GM13976 (cell line): Measurements from ENCODE around the gene TSPAN9.
A peak's percentile ranks its signal among the peaks of the same experiment; 100 is the strongest.

ENCODE experiments used
- DNase-seq: peaks from one replicate; pipeline ENCODE4 v3.0.0; 2012; ENCODE audit warnings: low spot score
- CTCF ChIP-seq: IDR thresholded peaks from 2 replicates; pipeline ENCODE4 v1.5.1; 2012; ENCODE audit warnings: borderline replicate concordance, mild to moderate bottlenecking; ENCODE audit not compliant: insufficient read depth; ENCODE audit errors: extremely low read depth, missing control alignments, control extremely low read depth
- in situ Hi-C: fragments of 300-500 bp; cut with MboI; formaldehyde crosslinking; loops from one replicate; pipeline ENCODE4 v1.12.0; 2022; ENCODE audit warnings: low sequenced_read_pairs, mixed read lengths, inconsistent platforms; ENCODE audit not compliant: unreplicated experiment

The TSPAN9 gene

GRCh38 chr12:3034067-3034750 lies 43.0 kb upstream of the TSPAN9 start:
- TF ChIP-seq CTCF = peak; percentile 49
- in situ Hi-C loops = loop anchor here (25.0 kb wide), 1 partner anchor 172 kb away; the partner anchor contains the start of gene TEX52
- peak; percentile 84 for DNase-seq

DNA sequence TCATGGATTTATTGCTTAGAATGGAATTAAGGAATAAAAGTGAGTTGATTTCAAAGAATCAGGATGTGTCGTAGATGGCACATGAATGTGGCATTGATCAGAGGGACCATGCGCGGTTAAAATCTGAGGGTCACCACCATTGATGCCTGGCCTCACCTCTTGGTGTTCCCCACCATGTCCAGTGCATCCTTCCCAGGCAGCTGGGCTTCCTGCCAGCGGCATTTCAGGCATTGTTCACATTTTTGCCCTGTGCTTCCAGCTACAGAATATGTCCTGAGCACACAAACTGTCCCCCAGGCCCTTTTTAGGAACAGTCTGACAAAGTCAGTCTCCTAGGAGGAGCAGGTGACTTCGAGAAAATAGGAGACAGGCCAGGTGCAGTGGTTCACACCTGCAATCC lies 42.0 kb upstream of the TSPAN9 start:
- no peak for TF ChIP-seq CTCF
- DNase-seq = no peak
- in situ Hi-C loops = loop anchor here (25.0 kb wide), 1 partner anchor 173 kb away; the partner anchor contains the start of gene TEX52

DNA sequence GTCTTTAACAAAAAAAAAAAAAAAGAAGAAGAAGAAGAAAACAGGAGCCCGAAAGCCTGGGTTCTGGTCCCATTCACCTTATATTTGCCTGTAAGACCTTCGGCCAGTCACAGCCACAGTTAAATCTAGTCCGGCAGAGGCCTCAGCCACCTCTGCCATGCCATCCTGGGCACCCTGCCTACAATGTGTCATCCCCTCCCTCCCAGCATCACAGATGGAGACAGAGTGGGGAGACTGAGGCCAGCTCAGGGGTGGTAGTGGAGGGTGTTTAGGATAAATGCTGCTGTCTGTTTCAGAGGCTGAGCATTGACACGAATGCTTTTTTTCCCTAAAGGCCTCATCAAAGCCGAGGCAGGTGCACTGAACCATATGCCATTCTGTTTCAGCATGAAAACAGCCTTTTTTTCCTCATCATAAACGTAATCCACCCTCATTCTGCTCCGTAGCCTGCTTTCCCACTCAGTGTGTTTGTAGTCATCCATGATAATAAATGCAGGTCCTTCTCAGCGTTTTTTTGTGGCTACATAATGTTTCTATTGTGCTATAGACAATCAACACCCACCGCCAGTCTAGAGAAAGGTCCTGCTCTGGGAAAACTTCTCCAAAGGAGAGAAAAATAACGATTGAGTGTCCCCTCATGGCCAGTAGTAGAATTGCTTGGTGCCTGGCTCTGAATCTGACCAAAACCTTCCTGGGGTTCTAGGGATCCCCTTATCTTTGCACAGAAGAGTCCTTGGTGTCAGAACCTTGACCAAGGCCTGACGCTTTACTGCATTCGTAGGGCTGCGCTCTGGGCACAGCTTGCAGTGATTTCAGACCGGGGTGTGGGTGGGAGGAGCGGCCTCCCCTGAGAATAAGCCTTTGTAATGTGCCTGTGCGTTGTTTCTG lies 41.1 kb upstream of the TSPAN9 start:
- no peak for TF ChIP-seq CTCF
- in situ Hi-C loops = loop anchor here (25.0 kb wide), 1 partner anchor 174 kb away; the partner anchor contains the start of gene TEX52
- DNase-seq = no peak

GRCh38 chr12:3036901-3037600 lies 40.1 kb upstream of the TSPAN9 start:
- no peak for TF ChIP-seq CTCF
- in situ Hi-C loops = loop anchor here (25.0 kb wide), 1 partner anchor 175 kb away; the partner anchor contains the start of gene TEX52
- DNase-seq = no peak

DNA sequence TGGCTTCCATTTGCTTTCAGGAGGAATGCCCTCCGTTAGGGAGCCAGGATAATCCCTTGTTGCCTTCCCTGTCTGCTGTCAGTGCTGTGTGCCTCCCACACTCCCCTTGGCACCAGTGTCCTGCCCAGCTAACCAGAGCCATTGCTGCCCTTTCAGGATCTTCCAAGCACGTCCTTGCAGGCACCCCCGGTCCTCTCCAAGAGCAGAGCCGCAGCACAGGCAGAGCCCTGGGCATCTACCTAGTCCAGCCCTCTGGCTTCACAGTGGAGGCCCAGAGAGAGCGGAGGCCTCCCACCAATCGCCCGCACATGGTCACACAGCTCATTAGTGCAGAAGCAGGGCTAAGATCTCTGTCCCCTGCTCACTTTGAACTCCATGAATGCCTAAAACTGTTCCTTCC lies 39.0 kb upstream of the TSPAN9 start:
- TF ChIP-seq CTCF = no peak
- DNase-seq = no peak
- in situ Hi-C loops = loop anchor here (25.0 kb wide), 1 partner anchor 176 kb away; the partner anchor contains the start of gene TEX52
